Stromal cell of bone marrow (primary cell): ENCODE data around the gene MYO10.

Experiments
- DNase-seq: peaks from one replicate; pipeline ENCODE4 v3.0.0-alpha.2; 2012; ENCODE audit warnings: low read depth

Gene MYO10

GRCh38 chr5:16617274-16617968 is 318.7 kb downstream of the MYO10 start:
- DNase-seq = no peak

GRCh38 chr5:16616536-16617273 is 319.4 kb downstream of the MYO10 start, which contains the start of gene RETREG1:
Gene RETREG1, minus strand, starts transcription at chr5:16616997. Its CDS starts 26 bp downstream, at chr5:16616971.
- no peak for DNase-seq

- DNase-seq = no peak
Observed at GRCh38 chr5:16615741-16616535, 320.1 kb downstream of the MYO10 start.

- DNase-seq = no peak
Observed at GRCh38 chr5:16612007-16612406, 324.1 kb downstream of the MYO10 start.
